ENCODE data around the gene RHBDL1. TPM values are rescaled to one million over a fixed set of nuclear protein-coding genes. Genes with fewer than 3 reads are reported as not detected.

RHBDL1 gene
- polyA plus RNA-seq, 4 donors = 0.91 to 2.8 (median 1.1) TPM

Other genes with a start within 250 kb of the RHBDL1 start
- gene CAPN15, start 148.0 kb upstream of the RHBDL1 start, polyA plus RNA-seq (ENCODE audit: insufficient read length in 4 of 4) = 10 to 100 TPM; 16.2 to 36.6 (median 23.5) TPM
- gene PRR35, start 115.3 kb upstream of the RHBDL1 start, polyA plus RNA-seq (ENCODE audit: insufficient read length in 4 of 4) = 10 to 100 TPM in 1 of 4 donors, 1 to 10 TPM in 2, under 1 TPM in 1; 0.59 to 21.7 (median 8.6) TPM
- gene NHLRC4, start 108.7 kb upstream of the RHBDL1 start, polyA plus RNA-seq (ENCODE audit: insufficient read length in 4 of 4) = 10 to 100 TPM in 1 of 4 donors, 1 to 10 TPM in 3; 2.7 to 10.3 (median 5.8) TPM
- gene PIGQ, start 105.7 kb upstream of the RHBDL1 start, polyA plus RNA-seq (ENCODE audit: insufficient read length in 4 of 4) = 10 to 100 TPM; 28.0 to 89.7 (median 50.2) TPM
- 10 to 100 TPM; 12.4 to 32.9 (median 16.1) TPM for gene RAB40C, start 85.6 kb upstream of the RHBDL1 start, polyA plus RNA-seq (ENCODE audit: insufficient read length in 4 of 4)
- gene WFIKKN1, start 44.7 kb upstream of the RHBDL1 start, polyA plus RNA-seq (ENCODE audit: insufficient read length in 4 of 4) = 1 to 10 TPM in 3 of 4 donors, under 1 TPM in 1; 0.82 to 3.5 (median 1.1) TPM
- 10 to 100 TPM; 44.5 to 67.1 (median 45.4) TPM for gene METTL26, start 39.4 kb upstream of the RHBDL1 start, polyA plus RNA-seq (ENCODE audit: insufficient read length in 4 of 4)
- gene MCRIP2, start 33.8 kb upstream of the RHBDL1 start, polyA plus RNA-seq (ENCODE audit: insufficient read length in 4 of 4) = 10 to 100 TPM in 3 of 4 donors, 1 to 10 TPM in 1; 3.5 to 30.3 (median 15.3) TPM
- gene WDR90, start 26.3 kb upstream of the RHBDL1 start, polyA plus RNA-seq (ENCODE audit: insufficient read length in 4 of 4) = 10 to 100 TPM; 26.1 to 76.2 (median 35.0) TPM
- gene RHOT2, start 7.5 kb upstream of the RHBDL1 start, polyA plus RNA-seq (ENCODE audit: insufficient read length in 4 of 4) = 100 to 1,000 TPM in 1 of 4 donors, 10 to 100 TPM in 3; 56.9 to 127 (median 63.7) TPM
- gene STUB1, start 4.7 kb downstream of the RHBDL1 start, polyA plus RNA-seq (ENCODE audit: insufficient read length in 4 of 4) = 100 to 1,000 TPM in 2 of 4 donors, 10 to 100 TPM in 2; 84.9 to 143 (median 105) TPM
- 10 to 100 TPM; 44.5 to 67.9 (median 60.9) TPM for gene JMJD8, start 8.7 kb downstream of the RHBDL1 start, polyA plus RNA-seq (ENCODE audit: insufficient read length in 4 of 4)
- 10 to 100 TPM in 1 of 4 donors, 1 to 10 TPM in 3; 8.4 to 15.0 (median 9.9) TPM for gene WDR24, start 14.7 kb downstream of the RHBDL1 start, polyA plus RNA-seq (ENCODE audit: insufficient read length in 4 of 4)
- gene FBXL16, start 30.1 kb downstream of the RHBDL1 start, polyA plus RNA-seq (ENCODE audit: insufficient read length in 4 of 4) = 1 to 10 TPM in 2 of 4 donors, under 1 TPM in 2; 0.79 to 2.0 (median 1.2) TPM
- gene METRN, start 39.4 kb downstream of the RHBDL1 start, polyA plus RNA-seq (ENCODE audit: insufficient read length in 4 of 4) = 10 to 100 TPM in 2 of 4 donors, 1 to 10 TPM in 2; 5.2 to 12.1 (median 9.2) TPM
- 10 to 100 TPM in 3 of 4 donors, 1 to 10 TPM in 1; 8.9 to 28.2 (median 10.8) TPM for gene ANTKMT, start 45.5 kb downstream of the RHBDL1 start, polyA plus RNA-seq (ENCODE audit: insufficient read length in 4 of 4)
- gene CCDC78, start 50.8 kb downstream of the RHBDL1 start, polyA plus RNA-seq (ENCODE audit: insufficient read length in 4 of 4) = 1 to 10 TPM in 3 of 4 donors, under 1 TPM in 1; 0.86 to 3.5 (median 2.2) TPM
- 1 to 10 TPM; 2.4 to 7.9 (median 4.1) TPM for gene HAGHL, start 51.4 kb downstream of the RHBDL1 start, polyA plus RNA-seq (ENCODE audit: insufficient read length in 4 of 4)
- gene CIAO3, start 65.3 kb downstream of the RHBDL1 start, polyA plus RNA-seq (ENCODE audit: insufficient read length in 4 of 4) = 10 to 100 TPM; 15.8 to 31.2 (median 22.2) TPM
- 10 to 100 TPM in 3 of 4 donors, 1 to 10 TPM in 1; 2.3 to 27.1 (median 12.3) TPM for gene MSLN, start 85.1 kb downstream of the RHBDL1 start, polyA plus RNA-seq (ENCODE audit: insufficient read length in 4 of 4)
- gene RPUSD1, start 112.7 kb downstream of the RHBDL1 start, polyA plus RNA-seq (ENCODE audit: insufficient read length in 4 of 4) = 10 to 100 TPM in 3 of 4 donors, 1 to 10 TPM in 1; 8.5 to 16.5 (median 10.5) TPM
- 10 to 100 TPM; 19.9 to 48.6 (median 23.0) TPM for gene CHTF18, start 112.9 kb downstream of the RHBDL1 start, polyA plus RNA-seq (ENCODE audit: insufficient read length in 4 of 4)
- gene GNG13, start 125.1 kb downstream of the RHBDL1 start, polyA plus RNA-seq (ENCODE audit: insufficient read length in 4 of 4) = under 1 TPM in 2 of 4 donors, not detected in 2; 0.15 to 0.46 TPM

Measured in left renal pelvis (tissue), 4 donors.